Duodenal mucosa (tissue), 2 donors: ENCODE measurements around the gene GABRB1.

ENCODE experiments used
- H3K27ac ChIP-seq: one replicate; pipeline ENCODE4 v1.7.0; 2013; ENCODE audit warnings: low read depth, low read length
- H3K27me3 ChIP-seq, 2 donors: one replicate each; pipeline ENCODE4 v1.7.0; 2013; ENCODE audit warnings: low read length in 2 of 2, control low read depth in 1 of 2; ENCODE audit not compliant: insufficient read depth in 2 of 2, control insufficient read depth in 1 of 2
- H3K36me3 ChIP-seq, 2 donors: one replicate each; pipeline ENCODE4 v1.7.0; 2013; ENCODE audit warnings: low read length in 2 of 2, control low read depth in 1 of 2; ENCODE audit not compliant: insufficient read depth in 2 of 2, control insufficient read depth in 1 of 2
- H3K4me1 ChIP-seq, 2 donors: one replicate each; pipeline ENCODE4 v1.7.0; 2013; ENCODE audit warnings: low read length in 2 of 2, control low read depth in 1 of 2; ENCODE audit not compliant: insufficient read depth in 2 of 2, control insufficient read depth in 1 of 2
- H3K4me3 ChIP-seq, 2 donors: one replicate each; pipeline ENCODE4 v1.7.0; 2013; ENCODE audit warnings: low read length in 2 of 2, low read depth in 1 of 2
- H3K9ac ChIP-seq, 2 donors: one replicate each; pipeline ENCODE4 v1.7.0; 2013; ENCODE audit warnings: low read length in 2 of 2, low read depth in 1 of 2
- H3K9me3 ChIP-seq, 2 donors: one replicate each; pipeline ENCODE4 v1.7.0; 2013; ENCODE audit warnings: low read length in 2 of 2, control low read depth in 1 of 2; ENCODE audit not compliant: control insufficient read depth in 1 of 2

Gene GABRB1

GRCh38 chr4:47217884-47218283, 186.5 kb downstream of the GABRB1 start:
- Histone ChIP-seq H3K27me3 (no peaks in the 10 kb centered on the region), H3K27ac (no peak overlapping the region), H3K9ac (no peak overlapping the region), H3K4me3 (no peak overlapping the region), H3K9me3 (no peaks in the 10 kb centered on the region), H3K4me1 (no peaks in the 10 kb centered on the region), H3K36me3 (no peaks in the 10 kb centered on the region)

GRCh38 chr4:47218631-47219030, 187.3 kb downstream of the GABRB1 start:
- no peak overlapping the region for H3K4me3 ChIP-seq
- no peaks in the 10 kb centered on the region for H3K36me3 ChIP-seq
- H3K9ac ChIP-seq: no peak overlapping the region
- H3K4me1 ChIP-seq: no peaks in the 10 kb centered on the region
- H3K9me3 ChIP-seq: no peaks in the 10 kb centered on the region
- H3K27me3 ChIP-seq: no peaks in the 10 kb centered on the region
- H3K27ac ChIP-seq: no peak overlapping the region

DNA sequence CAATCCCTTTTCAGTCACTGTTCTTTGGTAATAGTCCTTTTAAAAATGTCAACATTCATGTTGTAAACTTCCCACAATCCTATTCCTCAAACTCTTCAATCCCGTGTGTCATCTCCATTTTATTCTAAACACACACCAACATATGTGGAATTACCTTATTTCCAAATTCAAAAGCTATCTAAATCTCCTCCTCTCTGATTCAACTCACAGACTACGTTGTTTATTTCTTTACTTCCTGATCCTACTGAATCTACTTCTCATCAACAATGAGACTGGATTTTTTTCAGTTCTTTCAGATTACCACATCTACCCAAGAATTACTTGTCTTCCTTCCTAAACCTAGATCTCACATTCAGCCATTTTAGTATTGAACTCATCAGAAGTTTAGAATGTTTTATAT, 188.2 kb downstream of the GABRB1 start:
- Histone ChIP-seq H3K27me3 (no peaks in the 10 kb centered on the region), H3K27ac (no peak overlapping the region), H3K9ac (no peak overlapping the region), H3K4me3 (no peak overlapping the region), H3K36me3 (no peaks in the 10 kb centered on the region), H3K4me1 (no peaks in the 10 kb centered on the region), H3K9me3 (no peaks in the 10 kb centered on the region)

- Histone ChIP-seq H3K9ac (no peak overlapping the region), H3K4me1 (no peaks in the 10 kb centered on the region), H3K27ac (no peak overlapping the region), H3K9me3 (no peaks in the 10 kb centered on the region), H3K36me3 (no peaks in the 10 kb centered on the region), H3K4me3 (no peak overlapping the region), H3K27me3 (no peaks in the 10 kb centered on the region)
These were observed 190.4 kb downstream of the GABRB1 start for GRCh38 chr4:47221721-47222120.

GRCh38 chr4:47222276-47222675, 190.9 kb downstream of the GABRB1 start:
- H3K4me1 ChIP-seq: no peaks in the 10 kb centered on the region
- no peak overlapping the region for H3K4me3 ChIP-seq
- H3K9me3 ChIP-seq: no peaks in the 10 kb centered on the region
- no peak overlapping the region for H3K27ac ChIP-seq
- H3K27me3 ChIP-seq: no peaks in the 10 kb centered on the region
- no peaks in the 10 kb centered on the region for H3K36me3 ChIP-seq
- no peak overlapping the region for H3K9ac ChIP-seq

DNA sequence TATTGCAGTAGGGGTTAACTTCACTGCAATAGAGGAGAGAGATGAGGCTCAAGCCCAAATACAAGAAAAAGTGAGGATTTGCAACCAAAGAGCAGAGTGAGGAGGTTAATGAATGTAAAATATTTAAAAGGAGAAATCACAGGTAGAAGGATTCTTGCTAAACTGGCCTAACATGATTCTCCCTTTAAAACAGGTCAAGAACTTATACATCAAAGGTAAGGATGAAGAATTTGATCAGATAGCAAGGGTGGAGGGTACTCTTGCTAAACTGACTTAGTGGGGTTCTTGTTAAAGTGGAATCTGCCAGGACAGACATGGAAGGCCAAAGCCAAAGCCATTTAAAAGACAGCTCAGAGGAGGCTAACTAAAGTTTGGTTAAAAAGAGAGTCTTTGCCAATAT, 193.0 kb downstream of the GABRB1 start:
- Histone ChIP-seq H3K27ac (no peak overlapping the region), H3K4me1 (no peaks in the 10 kb centered on the region), H3K9me3 (no peaks in the 10 kb centered on the region), H3K27me3 (no peaks in the 10 kb centered on the region), H3K36me3 (no peaks in the 10 kb centered on the region), H3K9ac (no peak overlapping the region), H3K4me3 (no peak overlapping the region)

- no peak overlapping the region for H3K9ac ChIP-seq
- H3K9me3 ChIP-seq: no peaks in the 10 kb centered on the region
These were observed 204.4 kb downstream of the GABRB1 start for GRCh38 chr4:47235721-47236120.

DNA sequence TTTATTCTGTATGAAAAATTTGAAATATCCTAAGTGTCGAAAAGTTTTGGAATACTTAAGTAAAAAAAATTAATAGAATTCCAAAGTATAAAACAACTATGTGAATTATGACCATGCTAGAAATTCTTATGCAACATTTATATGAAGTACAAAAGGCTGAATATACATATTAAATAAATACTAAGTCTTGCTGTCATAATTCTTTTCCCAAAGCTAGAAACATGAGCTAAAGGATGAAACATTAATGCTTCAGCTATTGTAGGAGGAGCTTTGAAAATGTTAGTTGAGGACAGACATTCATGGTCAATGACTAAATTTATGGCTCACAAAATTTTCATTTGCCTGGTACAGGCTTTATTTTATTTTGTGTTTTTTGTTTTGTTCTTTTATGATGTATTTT, 207.3 kb downstream of the GABRB1 start:
- Histone ChIP-seq H3K36me3 (no peaks in the 10 kb centered on the region), H3K27me3 (no peaks in the 10 kb centered on the region), H3K4me1 (no peaks in the 10 kb centered on the region), H3K27ac (no peak overlapping the region), H3K4me3 (no peak overlapping the region), H3K9me3 (no peaks in the 10 kb centered on the region), H3K9ac (no peak overlapping the region)

More at GRCh38 chr4:47235721-47236120, 204.4 kb downstream of the GABRB1 start:
- Histone ChIP-seq H3K4me1 (no peaks in the 10 kb centered on the region), H3K4me3 (no peak overlapping the region), H3K36me3 (no peaks in the 10 kb centered on the region), H3K27me3 (no peaks in the 10 kb centered on the region), H3K27ac (no peak overlapping the region)

- no peaks in the 10 kb centered on the region for H3K9me3 ChIP-seq
- H3K4me3 ChIP-seq: no peak overlapping the region
- no peaks in the 10 kb centered on the region for H3K36me3 ChIP-seq
- H3K9ac ChIP-seq: no peak overlapping the region
- H3K27me3 ChIP-seq: no peaks in the 10 kb centered on the region
- H3K27ac ChIP-seq: no peak overlapping the region
- H3K4me1 ChIP-seq: no peaks in the 10 kb centered on the region
These were observed 208.3 kb downstream of the GABRB1 start for GRCh38 chr4:47239649-47240048.

DNA sequence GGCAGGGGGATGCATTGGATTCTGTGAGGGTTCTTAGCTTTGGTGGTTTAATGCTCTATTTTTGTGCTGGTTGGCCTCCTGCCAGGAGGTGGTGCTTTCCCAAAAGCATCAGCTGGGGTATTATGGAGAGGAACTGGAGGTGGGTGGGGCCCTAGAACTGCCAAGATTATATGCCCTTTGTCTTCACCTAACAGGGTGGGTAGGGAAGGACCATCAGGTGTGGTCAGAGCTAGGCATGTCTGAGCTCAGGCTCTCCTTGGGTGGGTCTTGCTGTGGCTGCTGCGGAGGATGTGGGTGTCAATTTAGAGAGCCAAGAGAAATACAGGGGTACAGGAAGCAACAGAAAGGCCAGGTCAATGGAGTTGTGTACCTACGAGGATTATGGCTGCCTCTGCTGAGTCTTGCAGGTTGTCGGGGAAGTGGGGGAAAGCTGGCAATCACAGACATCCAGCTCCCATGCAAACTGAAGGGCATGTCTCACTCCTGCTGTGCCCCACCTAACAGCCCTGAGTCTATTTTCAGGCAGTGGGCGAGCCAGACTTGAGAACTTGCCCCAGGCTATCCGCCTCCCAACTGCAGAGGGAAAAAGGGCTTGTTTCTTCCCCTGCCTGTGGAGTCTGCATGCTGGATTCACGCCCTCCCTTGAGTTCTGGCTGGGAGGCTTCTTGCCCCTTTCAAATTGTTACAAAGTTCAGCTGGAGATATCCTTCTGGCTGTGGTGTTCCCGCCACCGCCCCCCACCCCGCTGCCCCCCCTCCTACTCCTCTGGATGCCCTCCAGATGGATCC, 220.2 kb downstream of the GABRB1 start:
- Histone ChIP-seq H3K36me3 (no peaks in the 10 kb centered on the region), H3K9me3 (no peaks in the 10 kb centered on the region), H3K9ac (no peak overlapping the region), H3K27me3 (no peaks in the 10 kb centered on the region), H3K4me3 (no peak overlapping the region), H3K4me1 (no peaks in the 10 kb centered on the region), H3K27ac (no peak overlapping the region)
